Parathyroid adenoma (tissue), 2 donors: ENCODE measurements around the gene IL32.

Experiments
- H2AFZ ChIP-seq: fragments of 300-600 bp; sonication (generic); one replicate; pipeline ENCODE4 v1.7.0; 2017; ENCODE audit warnings: antibody characterized with exemption, mild to moderate bottlenecking
- H3K27ac ChIP-seq: fragments of 300-600 bp; sonication (generic); one replicate; pipeline ENCODE4 v1.7.0; 2017
- H3K27me3 ChIP-seq: fragments of 300-600 bp; sonication (generic); one replicate; pipeline ENCODE4 v1.7.0; 2017; ENCODE audit warnings: low read length; ENCODE audit not compliant: control insufficient read depth, insufficient read depth
- H3K36me3 ChIP-seq: fragments of 300-600 bp; sonication (generic); one replicate; pipeline ENCODE4 v1.7.0; 2017; ENCODE audit warnings: low read length; ENCODE audit not compliant: control insufficient read depth, insufficient read depth
- H3K4me1 ChIP-seq: fragments of 300-600 bp; sonication (generic); one replicate; pipeline ENCODE4 v1.7.0; 2017; ENCODE audit warnings: control low read depth
- H3K4me2 ChIP-seq: fragments of 300-600 bp; sonication (generic); one replicate; pipeline ENCODE4 v1.7.0; 2017; ENCODE audit warnings: low read length
- H3K4me3 ChIP-seq: fragments of 300-600 bp; sonication (generic); one replicate; pipeline ENCODE4 v1.7.0; 2017; ENCODE audit warnings: low read depth, low read length
- H3K79me2 ChIP-seq: fragments of 300-600 bp; sonication (generic); one replicate; pipeline ENCODE4 v1.7.0; 2017; ENCODE audit warnings: control low read depth
- H3K9ac ChIP-seq: fragments of 300-600 bp; sonication (generic); one replicate; pipeline ENCODE4 v1.7.0; 2017; ENCODE audit warnings: mild to moderate bottlenecking
- H3K9me3 ChIP-seq: fragments of 300-600 bp; sonication (generic); one replicate; pipeline ENCODE4 v1.7.0; 2017; ENCODE audit warnings: low read length; ENCODE audit not compliant: control insufficient read depth
- TF ChIP-seq, protein P1 (sequence below): fragments of 300-600 bp; sonication (generic); IDR thresholded peaks from one replicate; pipeline ENCODE4 v1.7.0; 2017; ENCODE audit warnings: antibody characterized with exemption, mild to moderate bottlenecking
- donor health status: primary hyperparathyroidism.

Gene IL32

GRCh38 chr16:3025032-3026002 is 40.1 kb upstream of the IL32 start:
- Histone ChIP-seq H2AFZ (no peak overlapping the region), H3K9me3 (no peaks in the 10 kb centered on the region), H3K9ac (no peak overlapping the region), H3K36me3 (no peaks in the 10 kb centered on the region), H3K79me2 (no peaks in the 10 kb centered on the region), H3K4me2 (no peak overlapping the region), H3K27ac (no peak overlapping the region), H3K4me1 (peaks cover 15% of the 10 kb centered on the region), H3K4me3 (no peak overlapping the region), H3K27me3 (no peaks in the 10 kb centered on the region)
- TF ChIP-seq, protein P1, sequence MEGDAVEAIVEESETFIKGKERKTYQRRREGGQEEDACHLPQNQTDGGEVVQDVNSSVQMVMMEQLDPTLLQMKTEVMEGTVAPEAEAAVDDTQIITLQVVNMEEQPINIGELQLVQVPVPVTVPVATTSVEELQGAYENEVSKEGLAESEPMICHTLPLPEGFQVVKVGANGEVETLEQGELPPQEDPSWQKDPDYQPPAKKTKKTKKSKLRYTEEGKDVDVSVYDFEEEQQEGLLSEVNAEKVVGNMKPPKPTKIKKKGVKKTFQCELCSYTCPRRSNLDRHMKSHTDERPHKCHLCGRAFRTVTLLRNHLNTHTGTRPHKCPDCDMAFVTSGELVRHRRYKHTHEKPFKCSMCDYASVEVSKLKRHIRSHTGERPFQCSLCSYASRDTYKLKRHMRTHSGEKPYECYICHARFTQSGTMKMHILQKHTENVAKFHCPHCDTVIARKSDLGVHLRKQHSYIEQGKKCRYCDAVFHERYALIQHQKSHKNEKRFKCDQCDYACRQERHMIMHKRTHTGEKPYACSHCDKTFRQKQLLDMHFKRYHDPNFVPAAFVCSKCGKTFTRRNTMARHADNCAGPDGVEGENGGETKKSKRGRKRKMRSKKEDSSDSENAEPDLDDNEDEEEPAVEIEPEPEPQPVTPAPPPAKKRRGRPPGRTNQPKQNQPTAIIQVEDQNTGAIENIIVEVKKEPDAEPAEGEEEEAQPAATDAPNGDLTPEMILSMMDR = no peak

DNA sequence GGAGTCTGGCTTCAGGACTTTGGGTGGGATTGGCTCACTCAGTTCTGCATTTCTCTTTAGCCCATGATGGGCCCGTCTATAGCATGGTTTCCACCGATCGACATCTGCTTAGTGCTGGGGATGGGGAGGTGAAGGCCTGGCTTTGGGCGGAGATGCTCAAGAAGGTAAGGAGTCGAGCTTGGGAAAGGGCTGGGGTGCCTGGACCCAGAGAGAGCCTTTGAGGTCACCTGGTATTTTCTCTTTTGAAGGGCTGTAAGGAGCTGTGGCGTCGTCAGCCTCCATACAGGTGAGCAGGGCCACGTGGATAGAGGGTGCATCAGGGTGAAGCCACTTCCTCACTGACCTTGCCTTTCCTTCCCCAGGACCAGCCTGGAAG is 39.4 kb upstream of the IL32 start:
- TF ChIP-seq, protein P1 = no peak
- Histone ChIP-seq H3K27me3 (no peaks in the 10 kb centered on the region), H3K27ac (no peak overlapping the region), H3K79me2 (no peaks in the 10 kb centered on the region), H3K9ac (no peak overlapping the region), H3K4me3 (no peak overlapping the region), H3K36me3 (no peaks in the 10 kb centered on the region), H3K4me1 (peaks cover 15% of the 10 kb centered on the region), H3K9me3 (no peaks in the 10 kb centered on the region), H3K4me2 (no peak overlapping the region), H2AFZ (no peak overlapping the region)

- Histone ChIP-seq H2AFZ (no peak overlapping the region), H3K4me2 (no peak overlapping the region), H3K9ac (no peak overlapping the region), H3K27ac (no peak overlapping the region), H3K4me3 (no peak overlapping the region), H3K36me3 (no peaks in the 10 kb centered on the region), H3K9me3 (no peaks in the 10 kb centered on the region), H3K4me1 (peaks cover 10% of the 10 kb centered on the region), H3K27me3 (no peaks in the 10 kb centered on the region), H3K79me2 (no peaks in the 10 kb centered on the region)
- TF ChIP-seq, protein P1 = no peak
Measured at GRCh38 chr16:3026609-3027488, 38.6 kb upstream of the IL32 start.

GRCh38 chr16:3027489-3027795 is 38.0 kb upstream of the IL32 start:
- H3K9me3 ChIP-seq = no peaks in the 10 kb centered on the region
- no peaks in the 10 kb centered on the region for H3K36me3 ChIP-seq
- no peak overlapping the region for H3K4me2 ChIP-seq
- H2AFZ ChIP-seq = no peak overlapping the region
- no peaks in the 10 kb centered on the region for H3K79me2 ChIP-seq
- H3K27me3 ChIP-seq = no peaks in the 10 kb centered on the region
- no peak overlapping the region for H3K27ac ChIP-seq
- H3K4me3 ChIP-seq = no peak overlapping the region
- peaks cover 8% of the 10 kb centered on the region for H3K4me1 ChIP-seq
- H3K9ac ChIP-seq = no peak overlapping the region
- TF ChIP-seq, protein P1 = no peak
